Neutrophil (primary cell): Measurements from ENCODE around the gene GULP1.

Experiments used
- H3K27ac ChIP-seq: fragments of 200-600 bp; sonication (generic); 2 replicates; pipeline ENCODE4 v1.5.1; 2016; ENCODE audit warnings: mild to moderate bottlenecking, moderate library complexity
- H3K27me3 ChIP-seq: fragments of 200-600 bp; sonication (generic); 2 replicates; pipeline ENCODE4 v1.6.0; 2016; ENCODE audit warnings: mild to moderate bottlenecking
- H3K36me3 ChIP-seq: fragments of 200-600 bp; sonication (generic); 2 replicates; pipeline ENCODE4 v1.5.1; 2017
- H3K4me1 ChIP-seq, 2 experiments: fragments of 200-600 bp in 1 of 2; sonication (generic) in 1 of 2; 1 replicate in 1 of 2; 2 replicates in 1 of 2; pipeline versions ENCODE4 v1.5.1 to v1.6.1; 2013 to 2016; ENCODE audit warnings: low read depth in 1 of 2, low read length in 1 of 2, mild to moderate bottlenecking in 1 of 2, moderate library complexity in 1 of 2; ENCODE audit not compliant: control insufficient read depth in 1 of 2, insufficient read depth in 1 of 2
- H3K4me3 ChIP-seq, 2 experiments: fragments of 200-600 bp in 1 of 2; sonication (generic) in 1 of 2; 1 replicate in 1 of 2; 2 replicates in 1 of 2; pipeline ENCODE4 v1.5.1; 2013 to 2016; ENCODE audit warnings: low read depth in 1 of 2, low read length in 1 of 2, mild to moderate bottlenecking in 1 of 2, moderate library complexity in 1 of 2
- H3K9me3 ChIP-seq: fragments of 200-600 bp; sonication (generic); 2 replicates; pipeline ENCODE4 v1.5.1; 2016
- CTCF ChIP-seq: fragments of 200-600 bp; sonication (generic); IDR thresholded peaks from 2 replicates; pipeline ENCODE4 v1.5.1; 2016; ENCODE audit warnings: antibody characterized with exemption

GULP1 gene

GRCh38 chr2:188319838-188320237 lies 28.2 kb downstream of the GULP1 start:
- Histone ChIP-seq H3K27ac (no peak overlapping the region), H3K36me3 (no peaks in the 10 kb centered on the region), H3K9me3 (no peaks in the 10 kb centered on the region), H3K4me1 (no peaks in the 10 kb centered on the region), H3K27me3 (no peaks in the 10 kb centered on the region), H3K4me3 (no peak overlapping the region)
- no peak for TF ChIP-seq CTCF

DNA sequence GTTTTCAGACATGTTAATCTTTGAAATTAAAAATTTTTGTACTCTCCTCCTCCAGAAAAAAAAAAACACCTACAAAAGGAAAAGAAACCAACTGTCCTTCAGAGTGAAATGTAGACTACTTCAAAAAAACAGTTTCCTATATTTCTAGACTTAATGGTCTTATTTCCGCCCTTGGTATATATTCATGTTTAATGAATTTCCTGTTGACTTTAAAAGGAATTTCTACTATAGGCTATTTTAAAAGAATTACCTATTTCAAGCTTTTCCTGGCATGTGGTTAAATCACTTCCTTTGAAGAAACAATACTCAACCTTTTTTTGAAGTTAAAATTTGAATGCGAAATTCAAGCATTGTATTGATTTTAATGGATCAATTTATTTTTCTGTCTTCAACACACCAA lies 29.2 kb downstream of the GULP1 start:
- Histone ChIP-seq H3K27me3 (no peaks in the 10 kb centered on the region), H3K9me3 (no peaks in the 10 kb centered on the region), H3K4me1 (no peaks in the 10 kb centered on the region), H3K4me3 (no peak overlapping the region), H3K27ac (no peak overlapping the region), H3K36me3 (no peaks in the 10 kb centered on the region)
- TF ChIP-seq CTCF, result no peak

DNA sequence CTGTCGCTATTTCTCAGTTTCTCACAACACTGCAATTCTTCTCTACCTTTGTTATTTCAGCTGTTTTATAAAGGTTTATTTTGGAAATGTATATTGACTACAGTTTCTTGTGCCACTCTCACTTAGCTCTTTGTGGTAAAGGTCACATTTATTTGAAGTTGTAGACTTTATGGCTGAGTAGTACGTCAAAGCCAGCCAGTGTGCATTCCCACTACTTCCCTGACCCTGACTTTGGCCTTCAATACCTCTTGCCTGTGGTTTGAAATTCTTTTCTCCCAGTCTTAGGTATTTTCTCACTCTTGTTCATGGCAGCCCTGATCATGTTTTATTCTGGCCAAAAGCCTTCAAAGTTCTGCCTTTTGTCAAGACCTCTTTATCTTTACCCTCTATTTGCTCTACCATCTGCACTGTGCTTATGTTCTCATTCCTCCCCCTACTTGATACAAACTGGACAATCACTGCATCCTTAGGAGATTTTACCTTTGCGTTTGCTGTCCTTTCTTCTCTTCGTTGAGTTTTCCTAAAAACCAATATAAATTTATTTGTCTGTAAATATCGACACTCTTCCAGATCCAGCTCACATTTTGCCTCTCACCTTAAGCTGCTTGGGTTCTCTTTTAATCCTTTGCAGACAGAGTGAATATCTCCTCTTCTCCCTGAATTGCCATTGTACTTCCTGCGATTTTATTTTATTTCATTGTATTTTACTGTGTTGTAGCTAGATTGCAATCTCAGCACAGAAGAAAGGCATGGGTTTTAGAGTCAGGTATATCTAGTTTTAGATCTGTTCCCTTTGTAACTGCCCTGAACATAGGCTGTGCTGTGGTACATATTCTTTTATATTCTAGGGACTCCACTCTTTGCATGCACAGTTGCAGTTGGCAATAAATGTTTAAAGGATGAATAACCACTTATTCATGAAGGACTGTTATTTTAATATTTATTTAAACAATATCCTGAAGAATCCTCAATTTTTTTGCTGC lies 31.2 kb downstream of the GULP1 start:
- Histone ChIP-seq H3K4me1 (no peaks in the 10 kb centered on the region), H3K36me3 (no peaks in the 10 kb centered on the region), H3K4me3 (no peak overlapping the region), H3K27me3 (no peaks in the 10 kb centered on the region), H3K27ac (no peak overlapping the region), H3K9me3 (no peaks in the 10 kb centered on the region)
- no peak for TF ChIP-seq CTCF

DNA sequence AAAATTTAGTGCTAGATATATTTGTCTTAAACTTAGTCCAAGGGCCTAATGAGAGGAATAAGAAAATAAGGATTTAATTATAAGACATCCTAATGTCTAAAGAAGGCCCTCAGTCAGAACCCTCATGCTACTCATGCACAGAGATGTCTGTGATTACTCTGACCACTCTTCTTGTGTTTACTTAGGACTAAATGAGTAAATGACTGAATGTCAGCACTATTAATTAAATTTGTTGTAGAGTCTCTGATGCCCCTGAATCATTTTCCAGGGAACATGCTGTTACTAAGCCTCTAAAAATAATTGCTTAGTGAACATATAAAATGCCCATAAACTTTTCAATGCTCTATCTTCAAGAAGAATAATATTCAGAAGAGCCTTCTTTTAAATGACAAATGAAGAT lies 32.4 kb downstream of the GULP1 start:
- Histone ChIP-seq H3K4me1 (no peaks in the 10 kb centered on the region), H3K9me3 (no peaks in the 10 kb centered on the region), H3K27ac (no peak overlapping the region), H3K36me3 (no peaks in the 10 kb centered on the region), H3K4me3 (no peak overlapping the region), H3K27me3 (no peaks in the 10 kb centered on the region)
- TF ChIP-seq CTCF, result no peak

- Histone ChIP-seq H3K27ac (no peak overlapping the region), H3K4me3 (no peak overlapping the region), H3K36me3 (no peaks in the 10 kb centered on the region), H3K4me1 (no peaks in the 10 kb centered on the region), H3K27me3 (no peaks in the 10 kb centered on the region), H3K9me3 (no peaks in the 10 kb centered on the region)
- TF ChIP-seq CTCF, result no peak
Measured at GRCh38 chr2:188326290-188326668, 34.6 kb downstream of the GULP1 start.
